Stimulated activated naive CD8-positive, alpha-beta T cell treated with anti-CD3 and anti-CD28 coated beads, Interleukin-15, Interleukin-2, amounts not matched to agents 100 ng/mL and 50 ng/mL, for 24 hours (primary cell): ENCODE data around the gene CYP4A22.
"Not testable (repeated sequence)": the region's sequence is repeated elsewhere in the genome, so short reads cannot be mapped to it uniquely, and the experiment has no call there.

ENCODE experiments used
- H3K27ac Mint-ChIP-seq: one replicate; pipeline ENCODE4 v1.8.0; 2021; ENCODE audit warnings: mild to moderate bottlenecking, mixed read lengths
- H3K27me3 Mint-ChIP-seq: one replicate; pipeline ENCODE4 v1.8.0; 2021; ENCODE audit warnings: mixed read lengths
- H3K36me3 Mint-ChIP-seq: one replicate; pipeline ENCODE4 v1.8.0; 2021; ENCODE audit warnings: low read depth, mixed read lengths
- H3K4me1 Mint-ChIP-seq: one replicate; pipeline ENCODE4 v1.8.0; 2021; ENCODE audit warnings: low read depth, mixed read lengths
- H3K4me3 Mint-ChIP-seq: one replicate; pipeline ENCODE4 v1.8.0; 2021; ENCODE audit warnings: mild to moderate bottlenecking, mixed read lengths
- H3K9me3 Mint-ChIP-seq: one replicate; pipeline ENCODE4 v1.8.0; 2021; ENCODE audit warnings: mixed read lengths

The CYP4A22 gene, protein sequence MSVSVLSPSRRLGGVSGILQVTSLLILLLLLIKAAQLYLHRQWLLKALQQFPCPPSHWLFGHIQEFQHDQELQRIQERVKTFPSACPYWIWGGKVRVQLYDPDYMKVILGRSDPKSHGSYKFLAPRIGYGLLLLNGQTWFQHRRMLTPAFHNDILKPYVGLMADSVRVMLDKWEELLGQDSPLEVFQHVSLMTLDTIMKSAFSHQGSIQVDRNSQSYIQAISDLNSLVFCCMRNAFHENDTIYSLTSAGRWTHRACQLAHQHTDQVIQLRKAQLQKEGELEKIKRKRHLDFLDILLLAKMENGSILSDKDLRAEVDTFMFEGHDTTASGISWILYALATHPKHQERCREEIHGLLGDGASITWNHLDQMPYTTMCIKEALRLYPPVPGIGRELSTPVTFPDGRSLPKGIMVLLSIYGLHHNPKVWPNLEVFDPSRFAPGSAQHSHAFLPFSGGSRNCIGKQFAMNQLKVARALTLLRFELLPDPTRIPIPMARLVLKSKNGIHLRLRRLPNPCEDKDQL

DNA sequence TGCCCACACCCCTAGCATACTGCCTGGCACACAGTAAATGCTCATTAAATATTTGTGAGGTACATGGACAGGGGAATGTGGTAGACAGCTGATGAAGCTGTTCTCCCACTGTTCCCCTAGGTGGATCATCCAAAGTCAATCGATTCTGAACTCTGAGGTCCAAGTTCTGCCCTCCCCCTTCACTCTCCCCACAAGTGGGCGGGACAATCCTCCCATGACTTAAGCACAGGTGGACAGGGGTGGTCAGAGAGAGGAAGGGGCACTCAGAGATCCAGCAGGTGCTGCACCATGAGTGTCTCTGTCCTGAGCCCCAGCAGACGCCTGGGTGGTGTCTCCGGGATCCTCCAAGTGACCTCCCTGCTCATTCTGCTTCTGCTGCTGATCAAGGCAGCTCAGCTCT is at the start of gene CYP4A22:
TSS of gene CYP4A22 (plus strand) at position 244 of the 400 bp plus-strand sequence. CDS start at position 289, 45 bp downstream.
- H3K9me3 Mint-ChIP-seq = no peaks in the 10 kb centered on the region
- no peak within 1 kb of the TSS for H3K4me3 Mint-ChIP-seq
- no peaks in the 10 kb centered on the region for H3K27me3 Mint-ChIP-seq
- no peaks in the 10 kb centered on the region for H3K36me3 Mint-ChIP-seq
- H3K4me1 Mint-ChIP-seq = no peaks in the 10 kb centered on the region
- no peak within 1 kb of the TSS for H3K27ac Mint-ChIP-seq

DNA sequence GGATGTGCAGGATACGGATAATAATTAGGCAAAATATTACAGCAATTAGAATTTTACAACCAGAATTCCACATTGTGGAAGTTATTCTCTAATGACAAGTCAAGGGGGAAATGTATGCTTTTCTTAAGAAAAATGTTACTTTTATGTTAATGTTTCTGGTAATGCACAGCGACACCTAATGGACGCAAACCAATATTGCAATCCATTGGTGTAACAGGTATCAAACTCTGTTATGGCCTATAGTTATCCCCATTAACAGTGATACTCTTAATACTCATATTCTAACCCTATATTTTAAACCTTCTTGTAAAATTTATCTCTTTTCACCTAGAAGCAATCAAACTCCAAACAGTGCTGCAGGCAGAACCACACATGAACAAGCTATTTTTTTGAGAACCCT is 47.9 kb upstream of the CYP4A22 start:
- not testable (repeated sequence) for H3K27me3 Mint-ChIP-seq, H3K9me3 Mint-ChIP-seq, H3K36me3 Mint-ChIP-seq, H3K27ac Mint-ChIP-seq, H3K4me3 Mint-ChIP-seq, H3K4me1 Mint-ChIP-seq

DNA sequence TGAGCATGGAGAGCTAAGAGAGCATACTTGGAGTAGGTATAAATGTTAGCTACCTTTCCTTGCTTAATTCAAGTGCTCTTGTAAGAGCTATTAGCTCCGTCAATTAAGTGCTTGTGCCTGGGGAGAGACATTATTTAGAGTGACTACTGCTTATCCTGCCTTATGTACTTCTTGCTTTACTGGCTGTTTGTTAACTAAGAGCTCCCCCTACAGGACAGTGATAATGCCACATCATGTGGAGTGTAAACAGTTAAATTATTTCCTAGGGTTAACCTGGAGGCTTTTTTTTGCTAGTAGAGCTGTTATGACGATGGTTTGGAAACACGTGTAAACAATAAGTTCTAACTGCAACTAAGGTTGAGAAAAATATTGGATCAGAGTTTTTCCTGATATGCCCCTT is 45.8 kb upstream of the CYP4A22 start:
- H3K4me1 Mint-ChIP-seq, H3K9me3 Mint-ChIP-seq, H3K27ac Mint-ChIP-seq, H3K27me3 Mint-ChIP-seq, H3K36me3 Mint-ChIP-seq, H3K4me3 Mint-ChIP-seq: not testable (repeated sequence)

DNA sequence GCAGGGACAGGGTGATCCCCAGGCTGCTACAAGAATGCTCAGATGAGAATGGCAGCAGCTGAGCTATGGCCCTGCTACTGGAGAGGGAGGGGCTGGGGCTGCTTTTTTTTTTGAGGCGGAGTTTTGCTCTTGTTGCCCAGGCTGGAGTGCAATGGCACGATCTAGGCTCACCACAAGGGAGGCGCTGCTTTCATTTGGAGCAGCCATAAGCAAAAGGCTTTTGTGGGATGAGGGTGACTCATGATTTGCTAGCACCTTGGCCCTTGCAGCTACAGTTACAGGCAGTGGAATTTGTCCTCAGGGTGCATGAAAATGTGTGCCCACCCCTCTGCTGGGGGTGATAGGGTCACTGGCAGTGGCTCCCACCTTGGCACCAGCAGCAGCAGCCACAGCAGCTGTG is 32.4 kb upstream of the CYP4A22 start:
- peaks cover 9% of the 10 kb centered on the region for H3K9me3 Mint-ChIP-seq
- no peak overlapping the region for H3K4me3 Mint-ChIP-seq
- no peak overlapping the region for H3K27ac Mint-ChIP-seq
- H3K36me3 Mint-ChIP-seq = no peaks in the 10 kb centered on the region
- H3K4me1 Mint-ChIP-seq = no peaks in the 10 kb centered on the region
- H3K27me3 Mint-ChIP-seq = peaks cover 17% of the 10 kb centered on the region

DNA sequence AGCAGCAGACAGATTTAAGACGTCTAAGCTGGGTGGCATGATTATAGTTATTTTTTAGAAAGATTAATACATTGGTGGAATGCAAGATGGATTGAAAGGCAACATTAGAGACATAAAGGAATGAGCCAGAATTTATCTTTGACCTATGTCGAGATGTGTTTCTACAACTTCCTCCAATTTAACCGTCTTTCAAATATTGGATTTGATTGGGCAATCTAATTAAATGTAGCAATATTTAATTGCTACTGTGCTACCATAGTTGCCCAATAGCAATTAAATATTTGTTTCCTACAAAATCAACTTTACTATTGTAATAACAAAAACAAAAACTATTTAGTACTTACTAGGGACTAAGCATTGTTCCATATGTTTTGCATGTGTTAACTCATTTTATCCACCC is 30.4 kb upstream of the CYP4A22 start:
- H3K4me1 Mint-ChIP-seq = no peaks in the 10 kb centered on the region
- H3K9me3 Mint-ChIP-seq = peaks cover 9% of the 10 kb centered on the region
- H3K36me3 Mint-ChIP-seq = no peaks in the 10 kb centered on the region
- no peak overlapping the region for H3K4me3 Mint-ChIP-seq
- no peak overlapping the region for H3K27ac Mint-ChIP-seq
- H3K27me3 Mint-ChIP-seq = peaks cover 17% of the 10 kb centered on the region

DNA sequence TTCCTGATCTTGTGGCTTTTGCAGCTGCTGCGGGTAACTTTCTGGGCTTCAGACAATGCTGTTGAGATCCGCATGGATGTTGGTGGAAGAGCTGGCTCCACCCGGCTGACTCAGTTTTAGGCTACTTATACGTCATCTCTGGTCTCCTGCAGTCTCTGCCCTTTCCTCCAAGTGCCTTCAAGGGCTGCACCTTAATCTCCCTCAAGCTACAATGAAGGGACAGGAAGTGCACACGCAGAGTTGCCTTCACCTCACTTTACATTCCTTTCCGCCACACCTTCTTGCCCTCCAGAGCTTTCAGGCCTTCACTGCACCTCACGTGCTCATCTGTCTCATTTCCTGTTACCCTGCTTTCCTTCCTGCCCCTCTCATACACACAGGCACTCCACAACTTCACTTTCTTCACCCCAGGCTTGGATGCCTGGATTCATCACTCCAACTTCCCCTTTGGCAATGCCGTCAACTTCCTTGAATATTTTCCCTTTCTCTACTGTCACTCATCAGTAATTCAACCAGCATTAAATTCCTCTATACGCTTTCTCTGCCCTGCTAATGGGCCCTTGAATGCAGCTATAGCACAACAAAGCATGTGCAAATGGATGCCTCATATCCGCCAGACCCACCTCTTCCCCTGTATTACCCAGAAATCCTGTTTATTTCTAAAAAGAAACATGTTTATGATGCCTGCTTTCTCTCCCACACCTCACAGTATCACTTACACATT is 29.2 kb upstream of the CYP4A22 start:
- H3K4me1 Mint-ChIP-seq, H3K27ac Mint-ChIP-seq, H3K36me3 Mint-ChIP-seq, H3K9me3 Mint-ChIP-seq, H3K4me3 Mint-ChIP-seq: not testable (repeated sequence)
- peaks cover 10% of the 10 kb centered on the region for H3K27me3 Mint-ChIP-seq

DNA sequence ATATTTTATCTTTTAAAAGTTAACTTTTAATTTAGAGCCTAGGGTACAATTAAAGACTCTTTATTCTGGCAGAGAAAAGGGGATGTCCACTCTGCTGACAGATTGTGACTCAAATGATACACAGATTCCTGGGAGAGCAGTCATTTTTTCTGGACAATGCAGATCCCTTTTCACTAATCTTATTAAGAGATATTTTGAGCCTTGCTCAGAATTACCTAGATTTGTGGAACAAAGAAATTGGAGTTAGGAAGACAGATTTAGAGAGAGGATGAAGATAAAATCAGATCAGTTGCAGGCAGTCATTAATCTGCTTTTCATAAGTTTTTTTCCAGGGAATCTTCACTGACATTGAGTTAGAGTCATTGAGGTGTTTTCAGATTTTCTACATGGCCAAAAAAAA is 27.8 kb upstream of the CYP4A22 start:
- not testable (repeated sequence) for H3K4me3 Mint-ChIP-seq, H3K36me3 Mint-ChIP-seq, H3K4me1 Mint-ChIP-seq, H3K27ac Mint-ChIP-seq, H3K9me3 Mint-ChIP-seq
- H3K27me3 Mint-ChIP-seq = peaks cover 11% of the 10 kb centered on the region

DNA sequence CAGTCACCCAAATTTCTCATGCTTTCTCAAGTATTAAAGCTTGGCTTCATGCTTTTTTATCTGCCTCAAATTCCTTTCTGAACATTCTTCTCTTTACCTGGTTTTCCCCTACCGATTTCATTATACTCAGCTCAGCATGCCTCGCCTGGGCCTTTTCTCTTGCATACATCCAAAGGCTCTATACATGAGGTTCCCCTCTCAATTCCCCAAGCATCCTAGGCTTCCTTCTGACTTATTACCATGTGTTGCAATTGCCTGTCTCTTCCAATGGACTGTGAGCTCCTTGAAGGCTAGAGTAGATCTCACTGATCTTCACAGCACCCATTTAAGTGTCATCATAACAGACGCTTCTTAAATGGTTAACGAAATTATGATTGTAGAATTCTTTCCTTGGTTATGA is 24.1 kb upstream of the CYP4A22 start:
- H3K27ac Mint-ChIP-seq = no peak overlapping the region
- H3K36me3 Mint-ChIP-seq = no peaks in the 10 kb centered on the region
- H3K4me1 Mint-ChIP-seq = no peaks in the 10 kb centered on the region
- no peaks in the 10 kb centered on the region for H3K9me3 Mint-ChIP-seq
- H3K4me3 Mint-ChIP-seq = no peak overlapping the region
- H3K27me3 Mint-ChIP-seq = peaks cover 13% of the 10 kb centered on the region

DNA sequence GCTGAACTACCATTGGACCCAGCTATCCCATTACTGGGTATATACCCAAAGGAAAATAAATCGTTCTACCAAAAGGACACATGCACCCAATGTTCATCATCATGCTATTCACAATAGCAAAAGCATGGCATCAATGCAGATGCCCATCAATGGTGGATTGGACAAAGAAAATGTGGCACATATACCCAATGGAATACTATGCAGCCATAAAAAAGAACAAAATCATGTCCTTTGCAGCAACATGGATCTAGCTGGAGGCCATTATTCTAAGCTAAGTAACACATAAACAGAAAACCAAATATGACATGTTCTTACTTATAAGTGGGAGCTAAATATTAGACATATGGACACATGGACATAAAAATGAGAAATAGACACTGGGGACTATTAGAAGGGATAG is 16.2 kb upstream of the CYP4A22 start:
- not testable (repeated sequence) for H3K4me3 Mint-ChIP-seq, H3K27ac Mint-ChIP-seq, H3K4me1 Mint-ChIP-seq, H3K36me3 Mint-ChIP-seq, H3K9me3 Mint-ChIP-seq
- H3K27me3 Mint-ChIP-seq = peaks cover 14% of the 10 kb centered on the region

DNA sequence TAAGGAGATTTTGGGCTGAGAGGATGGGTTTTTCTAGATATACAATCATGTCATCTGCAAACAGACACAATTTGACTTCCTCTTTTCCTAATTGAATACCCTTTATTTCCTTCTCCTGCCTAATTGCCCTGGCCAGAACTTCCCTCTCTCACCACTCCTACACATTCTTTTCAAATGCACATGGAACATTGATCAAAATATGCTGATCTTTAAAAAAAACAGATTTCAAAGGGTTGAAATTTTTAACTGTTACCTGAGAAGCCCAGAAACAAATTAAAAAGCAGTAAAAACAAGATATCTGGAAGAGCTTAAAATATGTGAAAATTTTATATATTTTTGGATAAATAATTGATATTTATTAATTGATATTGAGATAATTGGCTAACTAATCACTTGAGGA is 12.4 kb upstream of the CYP4A22 start:
- peaks cover 11% of the 10 kb centered on the region for H3K27me3 Mint-ChIP-seq
- H3K36me3 Mint-ChIP-seq, H3K9me3 Mint-ChIP-seq, H3K4me1 Mint-ChIP-seq, H3K27ac Mint-ChIP-seq, H3K4me3 Mint-ChIP-seq: not testable (repeated sequence)

DNA sequence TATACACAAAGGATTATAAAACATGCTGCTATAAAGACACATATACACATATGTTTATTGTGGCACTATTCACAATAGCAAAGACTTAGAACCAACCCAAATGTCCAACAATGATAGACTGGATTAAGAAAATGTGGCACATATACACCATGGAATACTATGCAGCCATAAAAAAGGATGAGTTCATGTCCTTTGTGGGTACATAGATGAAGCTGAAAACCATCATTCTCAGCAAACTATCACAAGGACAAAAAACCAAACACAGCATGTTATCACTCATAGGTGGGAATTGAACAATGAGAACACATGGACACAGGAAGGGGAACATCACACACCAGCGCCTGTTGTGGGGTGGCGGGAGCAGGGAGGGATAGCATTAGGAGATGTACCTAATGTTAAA is 10.2 kb upstream of the CYP4A22 start:
- H3K27ac Mint-ChIP-seq, H3K36me3 Mint-ChIP-seq, H3K4me3 Mint-ChIP-seq, H3K9me3 Mint-ChIP-seq, H3K4me1 Mint-ChIP-seq: not testable (repeated sequence)
- peaks cover 16% of the 10 kb centered on the region for H3K27me3 Mint-ChIP-seq

DNA sequence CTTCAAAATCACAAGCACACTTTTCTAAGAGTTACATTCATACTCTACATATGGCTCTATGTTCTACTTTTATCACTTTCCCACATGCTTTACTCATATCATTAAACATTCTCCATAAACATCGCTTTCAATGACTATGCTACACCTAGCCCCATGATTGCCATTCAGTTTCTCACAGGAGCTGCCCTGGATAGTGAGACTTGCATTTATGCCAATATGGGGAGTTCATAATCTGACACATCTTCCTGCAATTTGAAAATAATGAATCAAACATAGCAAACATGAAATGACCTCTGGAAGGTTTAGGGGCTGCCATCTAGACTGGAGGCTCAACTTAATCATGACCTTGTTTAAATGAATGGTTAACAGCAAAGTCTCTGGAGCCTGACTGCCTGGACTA is 9.0 kb upstream of the CYP4A22 start:
- no peak overlapping the region for H3K4me3 Mint-ChIP-seq
- no peaks in the 10 kb centered on the region for H3K9me3 Mint-ChIP-seq
- peaks cover 16% of the 10 kb centered on the region for H3K27me3 Mint-ChIP-seq
- no peak overlapping the region for H3K27ac Mint-ChIP-seq
- no peaks in the 10 kb centered on the region for H3K36me3 Mint-ChIP-seq
- H3K4me1 Mint-ChIP-seq = no peaks in the 10 kb centered on the region

DNA sequence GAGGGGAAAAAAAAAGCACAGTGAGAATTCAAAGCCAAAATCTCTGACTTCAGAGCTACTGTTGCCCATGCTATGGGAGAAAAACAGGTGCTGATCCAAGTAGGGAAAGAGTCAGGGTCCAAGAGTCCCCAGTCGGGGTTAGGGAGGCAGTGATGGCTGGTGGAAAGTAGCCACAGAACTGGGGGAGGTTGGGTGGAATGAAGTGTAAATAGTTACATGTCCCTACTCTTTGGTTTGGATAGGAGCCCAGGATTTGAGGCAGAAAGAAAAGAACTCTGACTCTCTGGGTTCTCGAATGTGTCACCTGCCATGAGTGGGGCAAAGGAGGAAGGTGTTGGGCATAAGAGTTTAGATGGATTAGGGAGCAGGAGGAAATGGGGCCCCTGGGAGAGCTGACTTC is 8.4 kb upstream of the CYP4A22 start:
- H3K27ac Mint-ChIP-seq, H3K36me3 Mint-ChIP-seq, H3K4me3 Mint-ChIP-seq, H3K9me3 Mint-ChIP-seq, H3K4me1 Mint-ChIP-seq: not testable (repeated sequence)
- H3K27me3 Mint-ChIP-seq = peaks cover 13% of the 10 kb centered on the region

DNA sequence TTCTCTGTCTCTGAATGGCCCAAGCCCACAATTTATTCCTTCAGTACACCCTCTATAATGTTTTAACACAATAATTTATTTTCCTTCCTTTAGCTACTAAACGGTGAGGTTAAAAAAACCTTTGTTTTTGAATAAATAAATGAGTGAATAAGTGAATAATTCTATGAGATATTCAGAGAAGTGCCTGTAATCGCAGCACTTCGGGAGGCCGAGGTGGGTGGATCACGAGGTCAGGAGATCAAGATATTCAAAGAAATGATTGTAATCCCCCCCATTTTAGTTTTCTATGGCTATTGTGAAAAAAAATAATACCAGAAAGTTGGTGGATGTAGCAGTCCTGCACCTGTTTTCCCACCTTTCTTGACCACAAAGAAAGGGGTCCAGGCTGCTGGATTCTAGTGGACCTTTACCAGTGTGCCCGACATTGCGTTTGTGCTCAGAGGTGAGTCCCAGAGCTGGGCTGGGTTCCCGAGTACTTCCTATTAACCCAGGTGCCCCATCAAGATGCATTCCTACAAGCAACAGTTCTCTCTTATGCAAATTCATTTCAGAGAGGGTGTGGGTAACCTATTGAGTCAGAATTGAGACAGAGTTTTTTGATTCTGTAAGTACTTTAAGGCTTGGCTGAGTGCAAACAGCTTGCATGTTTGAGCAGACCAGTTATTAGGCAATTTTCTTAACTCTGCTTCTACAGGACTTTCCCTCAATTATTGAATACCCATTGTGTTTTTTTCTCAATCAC is 7.6 kb upstream of the CYP4A22 start:
- H3K27ac Mint-ChIP-seq = not testable (repeated sequence)
- H3K27me3 Mint-ChIP-seq = peaks cover 13% of the 10 kb centered on the region

DNA sequence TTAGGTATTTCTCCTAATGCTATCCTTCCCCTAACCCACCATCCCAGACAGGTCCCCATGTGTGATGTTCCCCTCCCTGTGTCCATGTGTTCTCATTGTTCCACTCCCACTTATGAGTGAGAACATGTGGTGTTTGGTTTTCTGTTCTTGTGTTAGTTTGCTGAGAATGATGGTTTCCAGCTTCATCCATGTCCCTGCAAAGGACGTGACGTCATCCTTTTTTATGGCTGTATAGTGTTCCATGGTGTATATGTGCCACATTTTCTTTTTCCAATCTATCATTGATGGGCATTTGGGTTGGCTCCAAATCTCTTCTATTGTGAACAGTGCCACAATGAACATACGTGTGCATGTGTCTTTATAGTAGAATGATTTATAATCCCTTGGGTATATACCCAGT is 4.6 kb upstream of the CYP4A22 start:
- H3K36me3 Mint-ChIP-seq, H3K27ac Mint-ChIP-seq, H3K4me3 Mint-ChIP-seq, H3K9me3 Mint-ChIP-seq, H3K4me1 Mint-ChIP-seq: not testable (repeated sequence)
- H3K27me3 Mint-ChIP-seq = peaks cover 13% of the 10 kb centered on the region

More for the DNA sequence above, 7.6 kb upstream of the CYP4A22 start:
- not testable (repeated sequence) for H3K9me3 Mint-ChIP-seq, H3K4me1 Mint-ChIP-seq, H3K4me3 Mint-ChIP-seq, H3K36me3 Mint-ChIP-seq
